Measurements from ENCODE around the gene CEACAM5. TPM values are rescaled to one million over a fixed set of nuclear protein-coding genes. Genes with fewer than 3 reads are reported as not detected.

The CEACAM5 gene
- total RNA-seq, 2 experiments from 2014 or later = not detected

GRCh38 chr19:41682437-41682836 is 26.0 kb upstream of the CEACAM5 start:
- intact Hi-C loops (cut with micrococcal nuclease) = no loop called here
- POLR2A ChIA-PET = no interaction called here

GRCh38 chr19:41687419-41687818 is 21.0 kb upstream of the CEACAM5 start:
- no peak overlapping the region for H3K4me3 Mint-ChIP-seq
- H3K4me1 Mint-ChIP-seq (ENCODE audit: low read depth) = no peaks in the 10 kb centered on the region
- ATAC-seq (no peak), DNase-seq (no peak)
- H3K36me3 Mint-ChIP-seq (ENCODE audit: low read depth) = no peaks in the 10 kb centered on the region
- ChIA-PET CTCF (interaction anchor here (0.6 to 3.2 kb wide), 3 partner anchors 19 to 105 kb away, joined by 3 to 18 read pairs (median 7); no protein-coding TSS in a partner anchor), POLR2A (no interaction called here)
- intact Hi-C loops (cut with micrococcal nuclease) = no loop called here
- TF ChIP-seq CTCF (IDR thresholded peaks at IDR 0.05) = no peak
- peaks cover 22% of the 10 kb centered on the region for H3K27me3 Mint-ChIP-seq
- H3K9me3 Mint-ChIP-seq = no peaks in the 10 kb centered on the region
- H3K27ac Mint-ChIP-seq = no peak overlapping the region

More at GRCh38 chr19:41682437-41682836, 26.0 kb upstream of the CEACAM5 start:
- DNase-seq (no peak), ATAC-seq (no peak)
- no peak overlapping the region for H3K27ac Mint-ChIP-seq
- no peaks in the 10 kb centered on the region for H3K9me3 Mint-ChIP-seq
- CTCF ChIA-PET = interaction anchor here (1.1 to 1.7 kb wide), 5 partner anchors 8 to 155 kb away, joined by 3 to 5 read pairs (median 3); no protein-coding TSS in a partner anchor
- H3K4me1 Mint-ChIP-seq (ENCODE audit: low read depth) = no peaks in the 10 kb centered on the region
- TF ChIP-seq CTCF (IDR thresholded peaks at IDR 0.05) = no peak
- peaks cover 22% of the 10 kb centered on the region for H3K27me3 Mint-ChIP-seq
- no peaks in the 10 kb centered on the region for H3K36me3 Mint-ChIP-seq (ENCODE audit: low read depth)
- H3K4me3 Mint-ChIP-seq = no peak overlapping the region

- Mint-ChIP-seq H3K27me3 (peaks cover 24% of the 10 kb centered on the region), H3K4me3 (no peak within 1 kb of the TSS)
- ATAC-seq = no peak
These were observed 20.3 kb upstream of the CEACAM5 start, which contains the start of gene CEACAM7 for GRCh38 chr19:41688098-41688497. CEACAM7 (minus strand) TSS chr19:41688270; CDS start chr19:41688165, 105 bp downstream.

GRCh38 chr19:41688687-41689086 is 19.7 kb upstream of the CEACAM5 start:
- no peaks in the 10 kb centered on the region for H3K4me1 Mint-ChIP-seq (ENCODE audit: low read depth)
- CTCF ChIA-PET = interaction anchor here (1.2 to 3.2 kb wide), 4 partner anchors 18 to 97 kb away, joined by 3 to 18 read pairs (median 5); no protein-coding TSS in a partner anchor
- intact Hi-C loops (cut with micrococcal nuclease) = no loop called here
- no peak for DNase-seq
- H3K9me3 Mint-ChIP-seq = peaks cover 9% of the 10 kb centered on the region
- H3K27me3 Mint-ChIP-seq = peaks cover 27% of the 10 kb centered on the region
- no peak overlapping the region for H3K4me3 Mint-ChIP-seq
- ATAC-seq = no peak
- TF ChIP-seq CTCF (IDR thresholded peaks at IDR 0.05) = no peak
- POLR2A ChIA-PET = no interaction called here
- H3K27ac Mint-ChIP-seq = no peak overlapping the region
- no peaks in the 10 kb centered on the region for H3K36me3 Mint-ChIP-seq (ENCODE audit: low read depth)

More at GRCh38 chr19:41688098-41688497, 20.3 kb upstream of the CEACAM5 start, which contains the start of gene CEACAM7:
- intact Hi-C loops (cut with micrococcal nuclease) = no loop called here
- Mint-ChIP-seq H3K36me3 (ENCODE audit: low read depth) (no peaks in the 10 kb centered on the region), H3K27ac (no peak within 1 kb of the TSS), H3K9me3 (peaks cover 5% of the 10 kb centered on the region), H3K4me1 (ENCODE audit: low read depth) (no peaks in the 10 kb centered on the region)
- TF ChIP-seq CTCF (IDR thresholded peaks at IDR 0.05) = no peak
- POLR2A ChIA-PET = no interaction called here
- CTCF ChIA-PET = interaction anchor here (0.6 to 3.2 kb wide), 5 partner anchors 19 to 105 kb away, joined by 3 to 18 read pairs (median 3); no protein-coding TSS in a partner anchor
- DNase-seq = no peak

GRCh38 chr19:41689993-41690800 is 18.2 kb upstream of the CEACAM5 start:
- intact Hi-C loops (cut with micrococcal nuclease) = no loop called here
- Mint-ChIP-seq H3K27me3 (peaks cover 22% of the 10 kb centered on the region), H3K4me3 (no peak overlapping the region), H3K4me1 (ENCODE audit: low read depth) (no peaks in the 10 kb centered on the region), H3K9me3 (peaks cover 9% of the 10 kb centered on the region), H3K27ac (no peak overlapping the region), H3K36me3 (ENCODE audit: low read depth) (no peaks in the 10 kb centered on the region)
- POLR2A ChIA-PET = no interaction called here
- CTCF ChIA-PET = interaction anchor here (0.9 to 3.9 kb wide), 12 partner anchors 8 to 95 kb away, joined by 3 to 26 read pairs (median 6); no protein-coding TSS in a partner anchor
- ATAC-seq (no peak), DNase-seq (no peak)
- no peak for TF ChIP-seq CTCF (IDR thresholded peaks at IDR 0.05)
